ENCODE measurements around the gene RBCK1.

- TF ChIP-seq CTCF (IDR thresholded peaks at IDR 0.05): no peak
- no peak for TF ChIP-seq POLR2A (IDR thresholded peaks at IDR 0.05)
Measured at GRCh38 chr20:460707-461106, 52.6 kb downstream of the RBCK1 start.

Measured in testis (tissue), 2 donors.